Smooth muscle cell (in vitro differentiated cells): ENCODE data around the gene FAM204A. TPM values are rescaled to one million over a fixed set of nuclear protein-coding genes. Genes with fewer than 3 reads are reported as not detected.

ENCODE experiments used
- DNase-seq: peaks from one replicate; lab custom pipeline; 2025; ENCODE audit not compliant: unreplicated experiment; lab: John Stamatoyannopoulos, UW
- H2AFZ ChIP-seq: fragments of 200-600 bp; sonication (generic); 2 replicates; pipeline ENCODE4 v1.6.0; 2016; ENCODE audit warnings: antibody characterized with exemption, low read depth, mild to moderate bottlenecking
- H3F3A ChIP-seq: fragments of 200-600 bp; sonication (generic); 2 replicates; pipeline ENCODE4 v1.6.0; 2017; ENCODE audit warnings: antibody characterized with exemption, low read depth
- H3K27ac ChIP-seq: fragments of 200-600 bp; sonication (generic); 2 replicates; pipeline ENCODE4 v1.5.1; 2016; ENCODE audit warnings: low read depth, mild to moderate bottlenecking
- H3K27me3 ChIP-seq: fragments of 200-600 bp; sonication (generic); 2 replicates; pipeline ENCODE4 v1.6.1; 2016; ENCODE audit warnings: low read depth, mild to moderate bottlenecking
- H3K36me3 ChIP-seq: fragments of 200-600 bp; sonication (generic); 2 replicates; pipeline ENCODE4 v1.5.1; 2016; ENCODE audit warnings: low read depth
- H3K4me1 ChIP-seq: fragments of 200-600 bp; sonication (generic); 2 replicates; pipeline ENCODE4 v1.5.1; 2016; ENCODE audit warnings: low read depth
- H3K4me2 ChIP-seq: fragments of 200-600 bp; sonication (generic); 2 replicates; pipeline ENCODE4 v1.6.0; 2016; ENCODE audit warnings: mild to moderate bottlenecking
- H3K4me3 ChIP-seq: fragments of 200-600 bp; sonication (generic); 2 replicates; pipeline ENCODE4 v1.5.1; 2016; ENCODE audit warnings: mild to moderate bottlenecking
- H3K79me2 ChIP-seq: fragments of 200-600 bp; sonication (generic); 2 replicates; pipeline ENCODE4 v1.6.0; 2016; ENCODE audit warnings: low read depth, mild to moderate bottlenecking
- H3K9ac ChIP-seq: fragments of 200-600 bp; sonication (generic); 2 replicates; pipeline ENCODE4 v1.6.0; 2016; ENCODE audit warnings: low read depth
- H3K9me3 ChIP-seq: fragments of 200-600 bp; sonication (generic); replicated peaks from 2 replicates; pipeline ENCODE4 v1.5.1; 2016; ENCODE audit warnings: low read depth
- H4K20me1 ChIP-seq: fragments of 200-600 bp; sonication (generic); 2 replicates; pipeline ENCODE4 v1.6.0; 2016; ENCODE audit warnings: low read depth
- CTCF ChIP-seq: fragments of 200-600 bp; sonication (generic); IDR thresholded peaks from 2 replicates; pipeline ENCODE4 v1.5.1; 2017; ENCODE audit warnings: borderline replicate concordance, mild to moderate bottlenecking, antibody characterized with exemption; ENCODE audit not compliant: insufficient read depth, poor library complexity, severe bottlenecking
- polyA plus RNA-seq: library from polyadenylated mRNA; unstranded; fragments of >200 nt; fragmentation: Nextera tagmentation; extraction: Ambion mirVana; gene quantifications from 2 replicates; pipeline ENCODE4 v1.2.1, GENCODE V29; 2016
- total RNA-seq: library from RNA; depleted of rRNA; stranded (reverse); fragments of >200 nt; gene quantifications from 2 replicates; pipeline ENCODE4 v1.2.3, GENCODE V29; 2014

FAM204A gene
- total and polyA plus RNA-seq, 2 experiments from 2014 or later: 67.9 to 73.4 TPM

- no peak for DNase-seq
- peaks cover 86% of the 10 kb centered on the region for H3K27me3 ChIP-seq
These were observed 92.4 kb downstream of the FAM204A start for GRCh38 chr10:118249714-118250113.

More at GRCh38 chr10:118249714-118250113, 92.4 kb downstream of the FAM204A start:
- H3K9ac ChIP-seq: no peak overlapping the region
- H3K79me2 ChIP-seq: no peaks in the 10 kb centered on the region
- H3F3A ChIP-seq: no peaks in the 10 kb centered on the region
- H3K36me3 ChIP-seq: no peaks in the 10 kb centered on the region
- H2AFZ ChIP-seq: no peak overlapping the region
- TF ChIP-seq CTCF: no peak
- H4K20me1 ChIP-seq: no peaks in the 10 kb centered on the region
- H3K4me3 ChIP-seq: no peak overlapping the region
- H3K4me2 ChIP-seq: no peak overlapping the region
- H3K9me3 ChIP-seq: no peaks in the 10 kb centered on the region
- H3K27ac ChIP-seq: no peak overlapping the region
- peaks cover 14% of the 10 kb centered on the region for H3K4me1 ChIP-seq
